Stimulated activated CD8-positive, alpha-beta memory T cell treated with anti-CD3 and anti-CD28 coated beads, Interleukin-4, amount 100 ng/mL, for 24 hours (primary cell): ENCODE measurements around the gene TRAPPC1.
"Not testable (repeated sequence)": the region's sequence is repeated elsewhere in the genome, so short reads cannot be mapped to it uniquely, and the experiment has no call there.

ENCODE experiments used
- DNase-seq: peaks from one replicate; pipeline ENCODE4 v3.0.0-alpha.2; 2020; ENCODE audit warnings: low read depth

TRAPPC1 gene

GRCh38 chr17:7931709-7932482 is at the start of gene TRAPPC1, which contains the start of gene CNTROB:
Gene TRAPPC1, minus strand, starts transcription at chr17:7931946. Its CDS starts 117 bp downstream, at chr17:7931829.
Gene CNTROB, plus strand, starts transcription at chr17:7932206. Its CDS starts 874 bp downstream, at chr17:7933080.
- DNase-seq = peak; percentile 99

GRCh38 chr17:7977805-7978204 is 46.1 kb upstream of the TRAPPC1 start:
- no peak for DNase-seq

GRCh38 chr17:7977039-7977438 is 45.3 kb upstream of the TRAPPC1 start:
- DNase-seq = no peak

- DNase-seq = no peak
These were observed 42.9 kb upstream of the TRAPPC1 start for GRCh38 chr17:7974638-7975131.

- DNase-seq = no peak
These were observed 40.5 kb upstream of the TRAPPC1 start for GRCh38 chr17:7972131-7972785.

GRCh38 chr17:7971651-7972050 is 39.9 kb upstream of the TRAPPC1 start:
- no peak for DNase-seq

GRCh38 chr17:7969433-7969832 is 37.7 kb upstream of the TRAPPC1 start:
- no peak for DNase-seq

GRCh38 chr17:7967751-7968150 is 36.0 kb upstream of the TRAPPC1 start:
- no peak for DNase-seq

GRCh38 chr17:7961421-7961820 is 29.7 kb upstream of the TRAPPC1 start:
- no peak for DNase-seq

- no peak for DNase-seq
These were observed 27.9 kb upstream of the TRAPPC1 start for GRCh38 chr17:7959503-7960253.

GRCh38 chr17:7956228-7956965 is 24.7 kb upstream of the TRAPPC1 start:
- no peak for DNase-seq

- no peak for DNase-seq
These were observed 23.9 kb upstream of the TRAPPC1 start for GRCh38 chr17:7955414-7956227.

GRCh38 chr17:7953266-7953665 is 21.5 kb upstream of the TRAPPC1 start:
- not testable (repeated sequence) for DNase-seq

GRCh38 chr17:7951143-7951792 is 19.5 kb upstream of the TRAPPC1 start:
- peak; percentile 7 for DNase-seq

GRCh38 chr17:7950578-7950977 is 18.8 kb upstream of the TRAPPC1 start:
- DNase-seq = no peak

GRCh38 chr17:7947651-7948050 is 15.9 kb upstream of the TRAPPC1 start:
- DNase-seq = no peak

- no peak for DNase-seq
These were observed 14.7 kb upstream of the TRAPPC1 start for GRCh38 chr17:7946441-7946840.

- DNase-seq = no peak
These were observed 13.9 kb upstream of the TRAPPC1 start for GRCh38 chr17:7945651-7946050.

GRCh38 chr17:7944326-7944725 is 12.6 kb upstream of the TRAPPC1 start:
- DNase-seq = no peak

GRCh38 chr17:7943291-7943690 is 11.5 kb upstream of the TRAPPC1 start:
- DNase-seq = no peak
